NCI-H2227 (cell line): ENCODE results near the gene AHR.
"Not testable (repeated sequence)": the region's sequence is repeated elsewhere in the genome, so short reads cannot be mapped to it uniquely, and the experiment has no call there.

Source experiments
- DNase-seq: peaks from one replicate; lab custom pipeline; 2025; ENCODE audit not compliant: unreplicated experiment; lab: John Stamatoyannopoulos, UW

Gene AHR

GRCh38 chr7:17336168-17336567 is 37.7 kb downstream of the AHR start:
- no peak for DNase-seq

GRCh38 chr7:17339139-17339538 is 40.7 kb downstream of the AHR start:
- DNase-seq = no peak

- no peak for DNase-seq
These were observed 41.5 kb downstream of the AHR start for GRCh38 chr7:17339952-17340351.

- DNase-seq = no peak
These were observed 42.2 kb downstream of the AHR start for GRCh38 chr7:17340655-17341054.

GRCh38 chr7:17342756-17343155 is 44.3 kb downstream of the AHR start:
- no peak for DNase-seq

GRCh38 chr7:17347401-17347800 is 48.9 kb downstream of the AHR start:
- DNase-seq = no peak

- DNase-seq = not testable (repeated sequence)
These were observed 50.5 kb downstream of the AHR start for GRCh38 chr7:17348932-17349331.

- DNase-seq = not testable (repeated sequence)
These were observed 51.9 kb downstream of the AHR start for GRCh38 chr7:17350321-17350720.

GRCh38 chr7:17353650-17354419 is 55.4 kb downstream of the AHR start:
- not testable (repeated sequence) for DNase-seq

- DNase-seq = no peak
These were observed 56.0 kb downstream of the AHR start for GRCh38 chr7:17354473-17354872.

- no peak for DNase-seq
These were observed 56.6 kb downstream of the AHR start for GRCh38 chr7:17355050-17355449.

- no peak for DNase-seq
These were observed 59.5 kb downstream of the AHR start for GRCh38 chr7:17357952-17358351.

- DNase-seq = no peak
These were observed 61.2 kb downstream of the AHR start for GRCh38 chr7:17359610-17360009.

GRCh38 chr7:17362439-17363105 is 64.1 kb downstream of the AHR start:
- DNase-seq = peak; percentile 27

- no peak for DNase-seq
These were observed 66.2 kb downstream of the AHR start for GRCh38 chr7:17364671-17365070.

GRCh38 chr7:17365775-17366174 is 67.3 kb downstream of the AHR start:
- DNase-seq = no peak

GRCh38 chr7:17367502-17367901 is 69.0 kb downstream of the AHR start:
- no peak for DNase-seq

GRCh38 chr7:17368856-17369524 is 70.5 kb downstream of the AHR start:
- no peak for DNase-seq

- DNase-seq = no peak
These were observed 71.4 kb downstream of the AHR start for GRCh38 chr7:17369691-17370426.

- no peak for DNase-seq
These were observed 72.6 kb downstream of the AHR start for GRCh38 chr7:17370901-17371585.
